ENCODE measurements around the gene THADA.

THADA gene

DNA sequence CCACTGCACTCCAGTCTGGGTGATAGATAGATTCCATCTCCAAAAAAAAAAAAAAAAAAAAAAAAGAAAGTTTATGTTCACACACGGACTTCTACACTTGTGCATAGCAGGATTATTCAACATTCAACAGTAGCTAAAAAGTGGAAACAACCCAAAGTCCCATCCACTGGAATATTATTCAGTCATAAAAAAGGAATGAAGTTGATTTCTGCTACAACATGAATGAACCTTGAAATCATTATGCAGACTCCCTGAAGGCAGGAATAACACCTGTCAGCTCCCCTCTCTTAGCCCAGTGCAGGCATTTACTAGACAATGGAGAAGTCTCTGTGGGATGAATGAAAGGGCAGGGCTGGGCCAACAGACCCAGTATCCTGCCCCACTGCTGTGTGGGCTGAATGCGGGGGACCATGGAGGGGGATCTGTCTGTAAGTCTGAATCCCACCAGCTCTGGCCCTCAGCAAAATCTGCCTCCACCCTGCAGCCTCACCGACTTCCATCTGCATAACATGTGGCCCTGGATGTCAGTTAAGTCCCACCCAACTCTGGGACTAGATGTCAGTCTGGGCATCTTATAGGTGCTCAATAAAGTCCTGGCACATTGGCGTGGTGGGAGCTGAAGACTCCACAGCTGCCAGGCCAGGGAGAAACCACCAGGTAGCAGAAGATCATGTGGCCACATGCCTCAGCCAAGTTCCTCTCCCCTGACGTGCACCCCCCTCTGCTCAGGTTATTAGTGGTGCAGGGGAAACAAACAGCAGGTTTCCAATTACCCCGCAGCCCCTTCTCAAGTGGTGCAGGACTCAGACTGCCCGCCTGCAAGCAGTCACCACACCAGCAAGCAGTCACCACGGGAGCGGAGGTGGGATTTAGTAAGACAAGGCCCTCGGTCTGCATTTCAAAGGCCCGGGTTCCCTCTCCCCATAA is 378.3 kb downstream of the THADA start:
- H3K4me3 ChIP-seq (ENCODE audit: control insufficient read depth, low read depth, low read length), result no peak overlapping the region
- TF ChIP-seq, protein P1, sequence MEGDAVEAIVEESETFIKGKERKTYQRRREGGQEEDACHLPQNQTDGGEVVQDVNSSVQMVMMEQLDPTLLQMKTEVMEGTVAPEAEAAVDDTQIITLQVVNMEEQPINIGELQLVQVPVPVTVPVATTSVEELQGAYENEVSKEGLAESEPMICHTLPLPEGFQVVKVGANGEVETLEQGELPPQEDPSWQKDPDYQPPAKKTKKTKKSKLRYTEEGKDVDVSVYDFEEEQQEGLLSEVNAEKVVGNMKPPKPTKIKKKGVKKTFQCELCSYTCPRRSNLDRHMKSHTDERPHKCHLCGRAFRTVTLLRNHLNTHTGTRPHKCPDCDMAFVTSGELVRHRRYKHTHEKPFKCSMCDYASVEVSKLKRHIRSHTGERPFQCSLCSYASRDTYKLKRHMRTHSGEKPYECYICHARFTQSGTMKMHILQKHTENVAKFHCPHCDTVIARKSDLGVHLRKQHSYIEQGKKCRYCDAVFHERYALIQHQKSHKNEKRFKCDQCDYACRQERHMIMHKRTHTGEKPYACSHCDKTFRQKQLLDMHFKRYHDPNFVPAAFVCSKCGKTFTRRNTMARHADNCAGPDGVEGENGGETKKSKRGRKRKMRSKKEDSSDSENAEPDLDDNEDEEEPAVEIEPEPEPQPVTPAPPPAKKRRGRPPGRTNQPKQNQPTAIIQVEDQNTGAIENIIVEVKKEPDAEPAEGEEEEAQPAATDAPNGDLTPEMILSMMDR (conservative IDR thresholded peaks at IDR 0.05; ENCODE audit: control insufficient read depth, insufficient read depth, low read depth, low read length), result no peak
- no peak for DNase-seq (ENCODE audit: low read depth)

DNA sequence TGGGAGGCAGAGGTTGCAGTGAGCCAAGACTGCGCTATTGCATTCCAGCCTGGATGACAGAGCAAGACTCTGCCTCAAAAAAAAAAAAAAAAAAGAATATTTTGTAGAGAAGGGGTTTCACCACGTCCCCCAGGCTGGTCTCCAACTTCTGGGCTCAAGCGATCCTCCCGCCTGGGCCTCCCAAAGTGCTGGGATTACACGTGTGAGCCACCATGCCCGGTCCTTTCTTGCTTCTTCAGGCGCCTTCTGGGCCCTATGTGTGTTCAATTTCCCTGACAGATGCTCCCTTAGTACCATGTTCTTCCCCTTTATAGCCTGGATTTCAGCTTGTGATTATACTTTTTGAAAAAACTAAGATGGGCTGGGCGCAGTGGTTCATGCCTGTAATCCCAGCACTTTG is 379.2 kb downstream of the THADA start:
- TF ChIP-seq, protein P1 (conservative IDR thresholded peaks at IDR 0.05; ENCODE audit: control insufficient read depth, insufficient read depth, low read depth, low read length), result no peak
- H3K4me3 ChIP-seq (ENCODE audit: control insufficient read depth, low read depth, low read length), result no peak overlapping the region
- no peak for DNase-seq (ENCODE audit: low read depth)

DNA sequence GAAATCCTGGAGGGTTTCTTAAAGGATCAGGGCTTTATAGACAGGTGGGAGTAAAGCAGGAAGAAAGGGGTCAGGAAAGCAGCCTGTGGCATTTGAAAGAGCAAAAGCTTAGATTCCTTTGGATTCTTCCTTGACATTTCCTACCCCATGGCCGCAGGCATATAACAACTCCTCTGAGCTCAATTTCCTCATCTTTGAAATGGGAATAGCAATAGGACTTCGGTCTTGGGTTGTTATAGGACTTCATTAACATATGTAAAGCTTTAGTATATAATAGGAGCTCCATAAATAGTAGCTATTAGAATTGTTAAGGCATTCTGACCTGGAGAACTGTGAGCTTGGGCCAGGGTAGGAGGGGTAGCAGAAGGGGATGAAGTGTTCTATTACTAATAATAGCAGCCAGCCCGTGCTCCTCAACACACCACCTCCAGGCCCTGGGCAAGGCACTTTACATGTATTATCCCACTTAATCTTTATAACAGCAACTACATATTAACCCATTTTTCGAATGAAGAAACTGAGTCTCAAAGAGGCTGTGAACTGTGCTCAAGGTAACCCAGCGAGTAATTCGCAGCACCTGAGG is 380.1 kb downstream of the THADA start:
- H3K4me3 ChIP-seq (ENCODE audit: control insufficient read depth, low read depth, low read length), result no peak overlapping the region
- TF ChIP-seq, protein P1 (conservative IDR thresholded peaks at IDR 0.05; ENCODE audit: control insufficient read depth, insufficient read depth, low read depth, low read length), result no peak
- DNase-seq (ENCODE audit: low read depth), result no peak

DNA sequence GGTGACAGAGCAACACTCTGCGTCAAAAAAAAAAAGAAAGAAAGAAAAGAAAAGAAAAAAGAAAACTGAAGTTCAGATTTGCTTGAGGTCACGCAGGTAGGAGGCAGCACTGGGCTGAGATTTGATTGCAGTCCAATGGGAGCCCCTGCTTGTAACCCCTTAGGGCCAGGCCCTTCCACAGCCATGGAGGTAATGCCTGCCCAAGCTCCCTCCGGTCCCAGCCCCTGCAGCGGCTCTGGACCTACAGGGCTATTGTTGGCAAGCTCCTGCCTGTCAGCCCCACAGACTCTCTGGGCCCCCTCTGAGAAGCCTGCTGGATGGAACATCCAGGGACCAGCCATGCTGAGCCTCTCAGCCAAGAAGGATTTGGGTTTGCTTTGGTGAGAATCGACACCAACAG is 381.6 kb downstream of the THADA start:
- H3K4me3 ChIP-seq (ENCODE audit: control insufficient read depth, low read depth, low read length), result no peak overlapping the region
- TF ChIP-seq, protein P1 (conservative IDR thresholded peaks at IDR 0.05; ENCODE audit: control insufficient read depth, insufficient read depth, low read depth, low read length), result no peak
- DNase-seq (ENCODE audit: low read depth), result no peak

DNA sequence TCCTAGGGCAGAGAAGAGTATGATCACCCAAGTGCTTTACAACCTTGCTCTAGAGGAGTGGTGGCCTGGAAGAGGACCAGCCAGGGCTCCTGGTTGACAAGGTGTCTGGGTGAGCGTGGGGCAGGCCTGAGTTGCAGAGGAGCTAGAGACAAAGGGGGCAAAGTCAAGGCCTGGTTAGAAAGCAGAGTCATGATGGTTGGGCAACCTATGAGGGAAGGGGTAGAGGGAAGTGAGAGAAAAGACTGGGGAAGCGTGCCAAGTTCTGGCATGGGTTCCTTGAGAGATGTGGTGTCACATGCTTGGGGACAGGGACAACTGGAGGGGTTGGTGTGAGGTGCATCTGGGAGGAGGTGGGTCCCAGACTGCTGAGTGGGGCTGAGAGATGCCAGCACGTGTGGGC is 382.9 kb downstream of the THADA start:
- H3K4me3 ChIP-seq (ENCODE audit: control insufficient read depth, low read depth, low read length), result no peak overlapping the region
- DNase-seq (ENCODE audit: low read depth), result no peak
- TF ChIP-seq, protein P1 (conservative IDR thresholded peaks at IDR 0.05; ENCODE audit: control insufficient read depth, insufficient read depth, low read depth, low read length), result no peak

DNA sequence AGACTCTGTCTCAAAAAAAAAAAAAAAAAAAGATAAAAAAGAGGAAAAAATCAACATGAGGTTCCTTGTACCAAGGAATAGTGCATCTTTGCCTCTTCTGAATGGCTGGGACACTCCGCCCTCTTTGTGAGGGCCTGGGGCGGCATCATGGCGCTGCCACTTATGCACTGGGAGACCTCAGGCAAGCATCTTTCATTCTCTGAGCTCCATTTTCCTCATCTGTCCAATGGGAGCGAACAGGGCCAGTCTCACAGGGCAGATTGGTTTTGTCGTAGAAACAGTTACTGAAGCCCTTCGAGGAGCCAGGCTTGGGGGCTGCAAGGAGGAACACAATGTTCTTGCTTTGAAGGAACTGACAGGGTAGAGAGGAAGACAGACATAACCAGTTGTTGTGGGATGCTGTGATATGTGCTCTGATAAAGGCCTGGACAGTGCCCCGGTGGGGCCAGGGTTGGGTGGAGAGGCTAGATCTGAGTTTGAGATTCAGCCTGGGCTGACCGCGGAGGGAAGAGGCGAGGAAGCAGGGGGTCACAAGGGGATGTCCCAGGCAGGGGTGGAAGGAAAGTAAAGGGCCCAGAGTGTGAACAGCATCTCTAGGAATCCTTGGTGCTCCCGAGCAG is 383.5 kb downstream of the THADA start:
- TF ChIP-seq, protein P1 (conservative IDR thresholded peaks at IDR 0.05; ENCODE audit: control insufficient read depth, insufficient read depth, low read depth, low read length), result no peak
- H3K4me3 ChIP-seq (ENCODE audit: control insufficient read depth, low read depth, low read length), result no peak overlapping the region
- DNase-seq (ENCODE audit: low read depth), result no peak

Data from fibroblast of mammary gland (primary cell).